Epithelial cell of proximal tubule (primary cell): Measurements from ENCODE around the gene PLCB1. TPM values are rescaled to one million over a fixed set of nuclear protein-coding genes. Genes with fewer than 3 reads are reported as not detected.

Experiments
- DNase-seq: peaks from one replicate; pipeline ENCODE4 v3.0.0-alpha.2; 2011; ENCODE audit warnings: low read depth
- H3K4me3 ChIP-seq: 2 replicates; pipeline ENCODE4 v1.5.1; 2011; ENCODE audit warnings: low read depth, mild to moderate bottlenecking, low read length
- total RNA-seq: library from RNA; depleted of rRNA; stranded (reverse); fragments of >200 nt; gene quantifications from 2 replicates; pipeline ENCODE4 v1.2.3, GENCODE V29; 2015
- TF ChIP-seq, protein P1 (sequence below): conservative IDR thresholded peaks from 2 replicates; pipeline ENCODE4 v1.5.1; 2012; ENCODE audit warnings: low read depth, mild to moderate bottlenecking, low read length

PLCB1 gene
- total RNA-seq, 1 donor from 2014 or later = 2.2 TPM

DNA sequence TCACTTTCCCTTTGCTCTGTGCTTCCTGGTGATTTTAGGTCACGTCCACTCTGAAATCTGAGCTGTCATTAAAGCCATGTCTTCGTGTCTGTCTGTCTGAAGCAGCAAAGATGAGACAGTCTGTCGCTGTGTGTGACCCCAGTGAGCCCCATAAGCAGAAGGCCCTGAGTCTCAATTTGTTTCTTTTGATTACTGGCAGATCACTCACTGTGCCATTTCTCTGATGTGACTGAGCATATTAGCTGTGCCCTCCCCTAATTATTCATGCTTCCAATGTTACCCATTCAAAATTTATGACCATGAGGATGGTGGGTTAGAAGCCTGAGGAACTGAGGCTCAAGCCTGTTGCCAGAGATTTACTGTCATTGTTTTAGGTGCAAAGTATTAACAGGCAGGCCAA lies 117.6 kb downstream of the PLCB1 start:
- TF ChIP-seq, protein P1, sequence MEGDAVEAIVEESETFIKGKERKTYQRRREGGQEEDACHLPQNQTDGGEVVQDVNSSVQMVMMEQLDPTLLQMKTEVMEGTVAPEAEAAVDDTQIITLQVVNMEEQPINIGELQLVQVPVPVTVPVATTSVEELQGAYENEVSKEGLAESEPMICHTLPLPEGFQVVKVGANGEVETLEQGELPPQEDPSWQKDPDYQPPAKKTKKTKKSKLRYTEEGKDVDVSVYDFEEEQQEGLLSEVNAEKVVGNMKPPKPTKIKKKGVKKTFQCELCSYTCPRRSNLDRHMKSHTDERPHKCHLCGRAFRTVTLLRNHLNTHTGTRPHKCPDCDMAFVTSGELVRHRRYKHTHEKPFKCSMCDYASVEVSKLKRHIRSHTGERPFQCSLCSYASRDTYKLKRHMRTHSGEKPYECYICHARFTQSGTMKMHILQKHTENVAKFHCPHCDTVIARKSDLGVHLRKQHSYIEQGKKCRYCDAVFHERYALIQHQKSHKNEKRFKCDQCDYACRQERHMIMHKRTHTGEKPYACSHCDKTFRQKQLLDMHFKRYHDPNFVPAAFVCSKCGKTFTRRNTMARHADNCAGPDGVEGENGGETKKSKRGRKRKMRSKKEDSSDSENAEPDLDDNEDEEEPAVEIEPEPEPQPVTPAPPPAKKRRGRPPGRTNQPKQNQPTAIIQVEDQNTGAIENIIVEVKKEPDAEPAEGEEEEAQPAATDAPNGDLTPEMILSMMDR = no peak
- H3K4me3 ChIP-seq = no peak overlapping the region
- no peak for DNase-seq

DNA sequence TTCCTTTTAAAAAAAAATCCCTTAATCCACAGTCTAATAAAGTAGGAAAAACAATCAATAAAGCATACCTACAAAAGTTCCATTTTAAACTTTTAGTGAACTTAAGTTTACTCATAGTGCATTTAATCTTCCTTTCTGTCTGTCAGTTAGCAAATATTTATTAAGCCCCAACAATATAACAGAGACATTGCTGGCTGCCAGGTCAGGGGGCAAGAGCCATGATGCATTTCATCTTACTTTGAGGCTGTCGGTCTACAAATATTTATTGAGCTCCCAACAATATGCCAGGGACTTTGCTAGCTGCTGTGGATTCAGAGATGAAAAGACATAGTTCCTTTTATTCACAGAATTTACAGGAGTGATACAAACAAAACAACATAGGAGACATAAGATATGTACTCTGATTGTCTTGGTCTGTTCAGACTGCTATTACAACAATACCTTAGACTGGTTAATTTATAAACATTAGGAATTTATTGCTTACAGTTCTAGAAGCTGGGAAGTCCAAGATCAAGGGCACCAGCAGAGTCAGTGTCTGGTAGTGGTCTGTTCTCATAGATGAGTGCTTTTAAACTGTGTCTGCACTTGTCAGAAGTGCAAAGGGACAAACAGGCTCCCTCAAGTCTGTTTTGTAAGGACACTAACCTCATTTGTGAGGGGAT lies 118.6 kb downstream of the PLCB1 start:
- DNase-seq = no peak
- no peak overlapping the region for H3K4me3 ChIP-seq
- TF ChIP-seq, protein P1 = no peak

DNA sequence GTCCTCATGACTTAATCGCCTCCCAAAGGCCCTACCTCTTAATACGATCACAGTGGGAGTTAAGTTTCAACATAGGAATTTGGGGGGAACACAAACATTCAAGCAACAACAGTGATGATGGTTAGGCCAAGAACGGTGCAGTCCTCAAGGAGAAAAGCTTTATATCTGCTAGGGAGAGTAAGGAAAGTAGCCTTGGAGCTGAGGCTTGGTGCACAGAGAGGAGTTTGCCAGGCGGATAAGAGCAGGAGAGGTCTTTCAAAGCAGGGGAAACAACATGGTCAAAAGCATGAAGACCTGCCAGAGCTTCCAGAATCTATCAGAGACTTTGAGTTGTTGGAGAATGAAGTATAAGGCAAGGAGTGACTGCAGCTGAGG lies 119.1 kb downstream of the PLCB1 start:
- H3K4me3 ChIP-seq = no peak overlapping the region
- TF ChIP-seq, protein P1 = no peak
- no peak for DNase-seq

DNA sequence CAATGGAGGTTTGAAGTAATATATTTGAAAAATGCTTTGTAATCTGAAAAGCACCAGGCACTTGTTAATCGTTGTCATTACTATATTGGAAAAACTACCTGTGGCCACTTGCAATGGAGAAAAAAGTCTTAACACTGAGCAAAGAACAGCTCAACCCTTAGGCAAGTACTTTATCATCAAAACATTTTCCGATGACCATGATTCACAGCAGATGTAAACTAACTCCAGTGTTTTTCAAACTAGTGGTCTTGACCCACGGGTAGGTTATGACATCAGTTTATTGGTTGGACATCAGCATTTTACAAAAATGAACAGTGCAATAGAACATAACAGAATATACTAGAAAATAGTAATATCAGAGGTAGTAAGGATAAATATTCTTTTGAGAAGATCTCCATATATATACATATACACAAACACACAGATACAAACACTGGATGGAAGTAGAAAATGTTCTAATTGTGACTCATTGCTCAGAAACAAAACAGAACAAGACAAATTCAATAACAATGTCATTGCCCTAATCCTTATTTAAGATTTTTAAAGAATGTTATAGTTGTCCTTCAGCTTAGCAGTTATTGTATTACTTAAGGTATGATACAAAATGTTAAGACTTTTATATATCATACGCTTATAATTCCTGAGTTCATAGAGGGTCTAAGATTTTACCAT lies 123.0 kb downstream of the PLCB1 start:
- DNase-seq = no peak
- TF ChIP-seq, protein P1 = no peak
- no peak overlapping the region for H3K4me3 ChIP-seq

DNA sequence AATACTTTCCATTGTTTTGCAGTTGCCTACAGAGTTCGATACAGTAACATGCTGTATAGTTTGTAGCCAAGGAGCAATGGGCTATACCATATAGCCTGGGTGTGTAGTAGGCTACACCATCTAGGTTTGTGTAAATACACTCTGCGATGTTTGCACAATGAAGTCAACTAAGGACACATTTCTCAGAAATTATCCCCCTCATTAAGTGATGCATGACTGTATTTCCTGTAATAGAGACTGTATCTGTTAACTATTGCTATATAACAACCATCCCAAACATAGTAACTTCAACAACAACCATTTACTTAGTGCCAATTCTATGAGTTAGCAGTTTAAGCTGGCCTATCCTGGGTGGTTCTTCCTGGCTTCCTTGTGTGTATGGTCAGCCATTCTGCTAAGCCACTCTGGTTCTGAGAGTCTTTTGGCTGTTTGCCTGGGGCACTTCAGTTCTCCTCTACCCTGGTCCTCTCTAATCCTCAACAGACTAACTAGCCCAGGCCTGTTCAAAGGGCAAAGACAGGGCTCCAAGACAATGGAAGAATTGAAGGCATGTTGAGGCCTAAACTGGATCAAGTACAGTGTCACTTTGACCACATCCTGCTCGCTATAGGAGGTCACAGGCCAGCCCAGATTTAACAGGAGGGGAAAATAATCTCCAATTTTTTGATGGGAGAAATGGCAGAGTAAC lies 124.0 kb downstream of the PLCB1 start:
- TF ChIP-seq, protein P1 = no peak
- H3K4me3 ChIP-seq = no peak overlapping the region
- no peak for DNase-seq

DNA sequence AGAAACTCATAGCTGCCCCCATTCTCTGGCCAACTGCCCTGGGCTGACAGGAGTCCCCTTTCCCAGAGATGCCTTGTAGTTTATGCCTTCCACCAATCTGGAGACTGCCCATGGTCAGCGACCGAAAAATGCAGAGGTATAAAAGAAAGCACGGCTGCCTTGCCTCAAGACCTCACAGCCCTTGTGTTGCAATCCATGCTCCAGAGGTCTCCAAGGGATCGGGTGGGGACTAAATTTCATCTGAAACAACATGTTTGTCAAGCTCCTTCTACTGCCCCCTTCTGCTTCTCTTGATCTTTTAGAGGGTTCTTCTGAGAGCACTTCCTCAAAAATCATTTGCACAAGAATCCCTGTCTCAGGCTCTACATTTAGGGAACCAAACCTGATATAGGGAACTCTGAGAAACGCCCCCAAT lies 128.8 kb downstream of the PLCB1 start:
- no peak overlapping the region for H3K4me3 ChIP-seq
- DNase-seq = no peak
- TF ChIP-seq, protein P1 = no peak
